WTC11 (cell line): ENCODE measurements around the gene WDR1. TPM values are rescaled to one million over a fixed set of nuclear protein-coding genes. Genes with fewer than 3 reads are reported as not detected.

Source experiments
- ATAC-seq: fragments of 200-7000 bp; cut with Tn5 transposase; 2 replicates; pipeline ENCODE4 v1.10.0; 2021; ENCODE audit warnings: mild to moderate bottlenecking, moderate library complexity
- CTCF ChIA-PET: fragments of 300-600 bp; sonication (Branson Sonifier 250); formaldehyde crosslinking; loops from one replicate; lab custom pipeline; 2021; ENCODE audit warnings: antibody characterized with exemption; lab: Charles Lee
- POLR2A ChIA-PET: fragments of 350-600 bp; sonication (Branson Sonifier 250); formaldehyde crosslinking; loops from one replicate; lab custom pipeline; 2021; ENCODE audit warnings: antibody characterized with exemption; lab: Charles Lee
- DNase-seq: peaks from one replicate; pipeline ENCODE4 v3.0.0; 2021; ENCODE audit warnings: low spot score
- H3K27ac Mint-ChIP-seq: 2 replicates; pipeline ENCODE4 v1.8.0; 2021; ENCODE audit warnings: mixed read lengths
- H3K27me3 Mint-ChIP-seq: 2 replicates; pipeline ENCODE4 v1.8.0; 2021; ENCODE audit warnings: low read depth, mild to moderate bottlenecking, moderate library complexity, mixed read lengths
- H3K36me3 Mint-ChIP-seq: 2 replicates; pipeline ENCODE4 v1.8.0; 2021; ENCODE audit warnings: mixed read lengths
- H3K4me1 Mint-ChIP-seq: 2 replicates; pipeline ENCODE4 v1.8.0; 2022; ENCODE audit warnings: mixed read lengths
- H3K4me3 Mint-ChIP-seq: 2 replicates; pipeline ENCODE4 v1.8.0; 2021; ENCODE audit warnings: mild to moderate bottlenecking, moderate library complexity, mixed read lengths
- H3K9me3 Mint-ChIP-seq: 2 replicates; pipeline ENCODE4 v1.8.0; 2021; ENCODE audit warnings: mixed read lengths
- E2F1 ChIP-seq: sonication (generic); formaldehyde crosslinking; IDR thresholded peaks from 2 replicates; pipeline ENCODE4 v1.8.0; 2022; ENCODE audit warnings: mild to moderate bottlenecking, missing genetic modification reagents
- ELF4 ChIP-seq: sonication (generic); formaldehyde crosslinking; IDR thresholded peaks from 2 replicates; pipeline ENCODE4 v1.8.1; 2022; ENCODE audit warnings: low read depth, mild to moderate bottlenecking, moderate library complexity, missing genetic modification reagents
- FOXP1 ChIP-seq: sonication (generic); formaldehyde crosslinking; IDR thresholded peaks from 2 replicates; pipeline ENCODE4 v1.8.0; 2022; ENCODE audit warnings: missing genetic modification reagents, mild to moderate bottlenecking, moderate library complexity, borderline replicate concordance
- GTF2I ChIP-seq: fragments of 250-450 bp; sonication (Bioruptor Pico); conservative IDR thresholded peaks from 2 replicates; pipeline ENCODE4 v1.4.0; 2021; ENCODE audit warnings: mild to moderate bottlenecking
- KAT7 ChIP-seq: sonication (generic); formaldehyde crosslinking; IDR thresholded peaks from 2 replicates; pipeline ENCODE4 v1.8.1; 2023; ENCODE audit warnings: missing genetic modification reagents, mild to moderate bottlenecking, borderline replicate concordance
- MAX ChIP-seq: sonication (generic); formaldehyde crosslinking; IDR thresholded peaks from 2 replicates; pipeline ENCODE4 v1.8.0; 2022; ENCODE audit warnings: mild to moderate bottlenecking, missing genetic modification reagents
- NR2C2 ChIP-seq: sonication (generic); formaldehyde crosslinking; IDR thresholded peaks from 2 replicates; pipeline ENCODE4 v1.8.0; 2022; ENCODE audit warnings: mild to moderate bottlenecking, missing genetic modification reagents
- PREB ChIP-seq: sonication (generic); formaldehyde crosslinking; IDR thresholded peaks from 2 replicates; pipeline ENCODE4 v1.8.1; 2022; ENCODE audit warnings: mild to moderate bottlenecking, missing genetic modification reagents, moderate library complexity, borderline replicate concordance
- SMAD4 ChIP-seq: sonication (generic); formaldehyde crosslinking; IDR thresholded peaks from 2 replicates; pipeline ENCODE4 v1.8.0; 2022; ENCODE audit warnings: mild to moderate bottlenecking, missing genetic modification reagents
- USF2 ChIP-seq: sonication (generic); formaldehyde crosslinking; IDR thresholded peaks from 2 replicates; pipeline ENCODE4 v1.8.1; 2023; ENCODE audit warnings: mild to moderate bottlenecking, missing genetic modification reagents, moderate library complexity
- ZNF281 ChIP-seq: sonication (generic); formaldehyde crosslinking; IDR thresholded peaks from 2 replicates; pipeline ENCODE4 v1.8.0; 2023; ENCODE audit warnings: mild to moderate bottlenecking, missing genetic modification reagents
- ZNF396 ChIP-seq: fragments of 250-450 bp; sonication (Bioruptor Pico); IDR thresholded peaks from 2 replicates; pipeline ENCODE4 v1.8.0; 2021; ENCODE audit warnings: mild to moderate bottlenecking, moderate library complexity, borderline replicate concordance
- ZNF416 ChIP-seq: fragments of 250-450 bp; sonication (Bioruptor Pico); IDR thresholded peaks from 2 replicates; pipeline ENCODE4 v1.9.0; 2021; ENCODE audit warnings: mild to moderate bottlenecking, inconsistent platforms
- ZNF671 ChIP-seq: fragments of 250-450 bp; sonication (Bioruptor Pico); IDR thresholded peaks from 2 replicates; pipeline ENCODE4 v1.8.0; 2021; ENCODE audit warnings: mild to moderate bottlenecking
- total RNA-seq: library from RNA; stranded (reverse); gene quantifications from 3 replicates; pipeline ENCODE4 v1.2.3, GENCODE V29; 2021

WDR1 gene
- total RNA-seq, 1 experiment from 2014 or later, result 288 TPM

- no peak overlapping the region for H3K4me3 Mint-ChIP-seq
- ATAC-seq (no peak), DNase-seq (no peak)
- peaks cover 55% of the 10 kb centered on the region for H3K4me1 Mint-ChIP-seq
- peaks cover 16% of the 10 kb centered on the region for H3K36me3 Mint-ChIP-seq
- no peaks in the 10 kb centered on the region for H3K9me3 Mint-ChIP-seq
- H3K27me3 Mint-ChIP-seq, result no peaks in the 10 kb centered on the region
- TF ChIP-seq FOXP1 (CRISPR knock-in tag), result no peak
- TF ChIP-seq USF2 (CRISPR knock-in tag), result no peak
- no peak for TF ChIP-seq NR2C2 (CRISPR knock-in tag)
- no peak for TF ChIP-seq GTF2I (CRISPR knock-in tag)
- no peak for TF ChIP-seq ZNF396 (CRISPR knock-in tag)
- TF ChIP-seq ELF4 (CRISPR knock-in tag), result no peak
- TF ChIP-seq SMAD4 (CRISPR knock-in tag), result no peak
- TF ChIP-seq ZNF416 (CRISPR knock-in tag), result no peak
- TF ChIP-seq KAT7 (CRISPR knock-in tag), result no peak
- CTCF ChIA-PET, result interaction anchor here (0.6 to 6.8 kb wide), 2 partner anchors 22 to 39 kb away, joined by 4 to 42 read pairs; no protein-coding TSS in a partner anchor
- no peak overlapping the region for H3K27ac Mint-ChIP-seq
- POLR2A ChIA-PET, result interaction anchor here (0.6 to 4.3 kb wide), 2 partner anchors 12 to 19 kb away, joined by 3 to 51 read pairs; no protein-coding TSS in a partner anchor
These were observed 2.7 kb upstream of the WDR1 start for GRCh38 chr4:10119278-10119677.

- DNase-seq, result no peak
- Mint-ChIP-seq H3K36me3 (peaks cover 26% of the 10 kb centered on the region), H3K9me3 (no peaks in the 10 kb centered on the region), H3K27ac (peak overlapping the region; percentile 97), H3K27me3 (no peaks in the 10 kb centered on the region), H3K4me3 (peak overlapping the region; percentile 85), H3K4me1 (peaks cover 55% of the 10 kb centered on the region)
- TF ChIP-seq PREB (CRISPR knock-in tag), result no peak
- TF ChIP-seq ZNF671, result no peak
- no peak for TF ChIP-seq E2F1 (CRISPR knock-in tag)
- no peak for TF ChIP-seq ZNF281 (CRISPR knock-in tag)
- TF ChIP-seq MAX (CRISPR knock-in tag), result no peak
- CTCF ChIA-PET, result interaction anchor here (0.6 to 6.8 kb wide), 3 partner anchors 23 to 408 kb away, joined by 3 to 42 read pairs (median 4); no protein-coding TSS in a partner anchor
- ATAC-seq, result no peak
- POLR2A ChIA-PET, result interaction anchor here (0.6 to 4.3 kb wide), 6 partner anchors 12 to 309 kb away, joined by 3 to 51 read pairs (median 5); no protein-coding TSS in a partner anchor
These were observed 1.7 kb upstream of the WDR1 start for GRCh38 chr4:10118048-10119004.
